Psoas muscle (tissue), 8 donors: Measurements from ENCODE around the gene ASB2. TPM values are rescaled to one million over a fixed set of nuclear protein-coding genes. Genes with fewer than 3 reads are reported as not detected.

ENCODE experiments used
- ATAC-seq, 4 donors: fragments of 200-7000 bp; cut with Tn5 transposase; one replicate each; pipeline ENCODE4 v1.9.1; 2020; ENCODE audit warnings: moderate library complexity in 3 of 4, mild to moderate bottlenecking in 2 of 4
- DNase-seq, 2 donors: peaks; one replicate each; pipeline ENCODE4 v3.0.0-alpha.2; 2020
- H3K27ac ChIP-seq: fragments of 200-600 bp; one replicate; pipeline ENCODE4 v1.8.0; 2022
- H3K27me3 ChIP-seq, 3 donors: fragments of 200-600 bp in 1 of 3; one replicate each; pipeline versions ENCODE4 v1.6.1 to v1.8.0; 2013 to 2022; ENCODE audit warnings: low read length in 2 of 3, mild to moderate bottlenecking in 2 of 3, moderate library complexity in 1 of 3; ENCODE audit not compliant: insufficient read depth in 3 of 3
- H3K36me3 ChIP-seq, 2 donors: fragments of 200-600 bp in 1 of 2; one replicate each; pipeline versions ENCODE4 v1.6.1 to v1.8.0; 2013 to 2022; ENCODE audit warnings: low read depth in 1 of 2, mild to moderate bottlenecking in 1 of 2, moderate library complexity in 1 of 2; ENCODE audit not compliant: insufficient read depth in 1 of 2
- H3K4me1 ChIP-seq: fragments of 200-600 bp; one replicate; pipeline ENCODE4 v1.8.0; 2022
- H3K4me3 ChIP-seq: fragments of 200-600 bp; one replicate; pipeline ENCODE4 v1.8.0; 2022; ENCODE audit warnings: mild to moderate bottlenecking
- H3K9me3 ChIP-seq: fragments of 200-600 bp; one replicate; pipeline ENCODE4 v1.8.0; 2022
- CTCF ChIP-seq: fragments of 200-600 bp; IDR thresholded peaks from one replicate; pipeline ENCODE4 v1.8.0; 2022; ENCODE audit warnings: antibody characterized with exemption
- WGBS, 3 donors: extraction: QIAGEN DNeasy Blood & Tissue Kit; methylation state at CpG; one replicate each; pipeline versions ENCODE4 v1.1.6 to v1.1.7; 2013; 5-methylcytosine and 5-hydroxymethylcytosine counted together
- intact Hi-C, 2 donors: fragments of 100-400 bp; cut with DNase I; formaldehyde crosslinking; loops; one replicate each; pipeline versions ENCODE4 v1.11.0 to v1.14.2; 2022
- polyA plus RNA-seq, 3 donors: library from polyadenylated mRNA; stranded (reverse); fragments of 200-250 nt; gene quantifications; one replicate each; pipeline ENCODE4 v1.2.3, GENCODE V29; 2013
- total RNA-seq, 4 donors: library from RNA; stranded (reverse); fragmentation: NEBNext Ultra II Directional in 2 of 4; extraction: Animal tissue kit (Norgen Biotek cat#: 25700) in 2 of 4; gene quantifications; one replicate each; pipeline versions ENCODE4 v1.2.1 to v1.2.4, GENCODE V29; 2021 to 2023
- donor health status: healthy with polysubstance abuse.
- donor health status: DM: no; HTN: no; CAD: no; lungs with moderate emphysema.
- donor health status: Bipolar disorder and iron deficiency.
- donor health status: healthy.
- donor health status: DM: yes; HTN: yes; CAD: no.
- donor health status: DM: no; HTN: no; CAD: no.
- donor health status: DM: no; HTN: no; CAD: no.
- donor health status: DM: yes; HTN: yes; CAD: no.

ASB2 gene
- total and polyA plus RNA-seq, 7 donors = 41.2 to 460 (median 230) TPM

- intact Hi-C loops = loop anchor here in 1 of 2 donors (5.0 kb wide), 1 partner anchor 38 kb away; the partner anchor contains the start of gene CCDC197
- 38 to 48% (median 43%) methylated on average over 23 of the region's 23 CpGs for WGBS, 3 donors
- Histone ChIP-seq H3K27ac (peak overlapping the region; percentile 98), H3K9me3 (no peaks in the 10 kb centered on the region), H3K36me3 (peaks cover 0 to 82% of the 10 kb centered on the region in 2 donors), H3K4me1 (peaks cover 89% of the 10 kb centered on the region), H3K4me3 (peak overlapping the region; percentile 25), H3K27me3 (no peaks in the 10 kb centered on the region)
- no peak for TF ChIP-seq CTCF
- ATAC-seq (peak; percentile 75 to 84 (median 80)), DNase-seq (peak; percentile 77 to 93)
Observed at GRCh38 chr14:93959239-93960107, 16.9 kb downstream of the ASB2 start.

- peak in 1 of 2 donors; percentile 50 for DNase-seq
- 35 to 58% (median 49%) methylated on average over 7 of the region's 7 CpGs for WGBS, 3 donors
- intact Hi-C loops = loop anchor here in 1 of 2 donors (5.0 kb wide), 1 partner anchor 39 kb away; the partner anchor contains the start of gene CCDC197
- Histone ChIP-seq H3K9me3 (no peaks in the 10 kb centered on the region), H3K4me1 (peaks cover 88% of the 10 kb centered on the region), H3K36me3 (peaks cover 0 to 82% of the 10 kb centered on the region in 2 donors), H3K27ac (peak overlapping the region; percentile 98), H3K4me3 (peak overlapping the region; percentile 25), H3K27me3 (no peaks in the 10 kb centered on the region)
- ATAC-seq = no peak
- TF ChIP-seq CTCF = no peak
Observed at GRCh38 chr14:93958567-93959238, 17.7 kb downstream of the ASB2 start.

- H3K27me3 ChIP-seq = no peaks in the 10 kb centered on the region
- peak overlapping the region; percentile 25 for H3K4me3 ChIP-seq
- DNase-seq (peak in 1 of 2 donors; percentile 48), ATAC-seq (no peak)
- TF ChIP-seq CTCF = no peak
- H3K27ac ChIP-seq = peak overlapping the region; percentile 98
- peaks cover 88% of the 10 kb centered on the region for H3K4me1 ChIP-seq
- peaks cover 0 to 84% of the 10 kb centered on the region in 2 donors for H3K36me3 ChIP-seq
- no peaks in the 10 kb centered on the region for H3K9me3 ChIP-seq
- intact Hi-C loops = loop anchor here in 1 of 2 donors (5.0 kb wide), 1 partner anchor 39 kb away; the partner anchor contains the start of gene CCDC197
- 46 to 65% (median 53%) methylated on average over 16 of the region's 16 CpGs for WGBS, 3 donors
Observed at GRCh38 chr14:93957751-93958566, 18.4 kb downstream of the ASB2 start.

GRCh38 chr14:93957333-93957710, 19.0 kb downstream of the ASB2 start:
- intact Hi-C loops = loop anchor here in 1 of 2 donors (5.0 kb wide), 1 partner anchor 40 kb away; the partner anchor contains the start of gene CCDC197
- Histone ChIP-seq H3K36me3 (peaks cover 0 to 87% of the 10 kb centered on the region in 2 donors), H3K4me3 (no peak overlapping the region), H3K9me3 (no peaks in the 10 kb centered on the region), H3K27me3 (no peaks in the 10 kb centered on the region), H3K27ac (peak overlapping the region; percentile 98), H3K4me1 (peaks cover 88% of the 10 kb centered on the region)
- no peak for TF ChIP-seq CTCF
- DNase-seq (peak in 1 of 2 donors; percentile 56), ATAC-seq (peak in 1 of 4 donors; percentile 5)
- 27 to 49% (median 32%) methylated on average over 7 of the region's 7 CpGs for WGBS, 3 donors
